ENCODE measurements around the gene CCP110. TPM values are rescaled to one million over a fixed set of nuclear protein-coding genes. Genes with fewer than 3 reads are reported as not detected.

CCP110 gene
- total RNA-seq, 1 experiment from 2014 or later: 42.1 TPM

- H3K4me1 ChIP-seq (ENCODE audit: insufficient read depth, low read length, poor library complexity, severe bottlenecking): peaks cover 20% of the 10 kb centered on the region
- H3K36me3 ChIP-seq (ENCODE audit: insufficient read depth, low read length, poor library complexity, severe bottlenecking): peaks cover 32% of the 10 kb centered on the region
- intact Hi-C loops (cut with micrococcal nuclease; ENCODE audit: unreplicated experiment): loop anchor here (10.0 kb wide), 1 partner anchor 732 kb away; the partner anchor contains the start of gene RPS15A
- no peak for DNase-seq (ENCODE audit: low spot score)
- no peaks in the 10 kb centered on the region for H3K9me3 ChIP-seq (ENCODE audit: low read depth, low read length, poor library complexity, severe bottlenecking)
- ChIA-PET CTCF (no interaction called here), POLR2A (ENCODE audit: low non-redundant PET) (no interaction called here)
- no peak for TF ChIP-seq EZH2 (IDR thresholded peaks at IDR 0.05; ENCODE audit: borderline replicate concordance, low read depth, low read length, poor library complexity, severe bottlenecking)
- no peak for TF ChIP-seq CTCF (conservative IDR thresholded peaks at IDR 0.05; ENCODE audit: low read depth, low read length)
- no TSS peak for BruUV-seq (replicated peaks)
- H3K27me3 ChIP-seq (replicated peaks; ENCODE audit: insufficient read depth, low read depth, low read length, poor library complexity): no peaks in the 10 kb centered on the region
- no peak overlapping the region for H3K4me3 ChIP-seq (ENCODE audit: low read depth, low read length, poor library complexity, severe bottlenecking)
- no peak overlapping the region for H3K27ac ChIP-seq (ENCODE audit: low read depth, low read length, poor library complexity, severe bottlenecking)
These were observed 3.4 kb downstream of the CCP110 start for GRCh38 chr16:19527161-19527560.

GRCh38 chr16:19528666-19529065 lies 4.9 kb downstream of the CCP110 start:
- peaks cover 19% of the 10 kb centered on the region for H3K4me1 ChIP-seq (ENCODE audit: insufficient read depth, low read length, poor library complexity, severe bottlenecking)
- POLR2A ChIA-PET (ENCODE audit: low non-redundant PET): no interaction called here
- no peak for TF ChIP-seq CTCF (conservative IDR thresholded peaks at IDR 0.05; ENCODE audit: low read depth, low read length)
- H3K4me3 ChIP-seq (ENCODE audit: low read depth, low read length, poor library complexity, severe bottlenecking): no peak overlapping the region
- H3K27me3 ChIP-seq (replicated peaks; ENCODE audit: insufficient read depth, low read depth, low read length, poor library complexity): no peaks in the 10 kb centered on the region
- intact Hi-C loops (cut with micrococcal nuclease; ENCODE audit: unreplicated experiment): loop anchor here (10.0 kb wide), 1 partner anchor 734 kb away; the partner anchor contains the start of gene RPS15A
- CTCF ChIA-PET: no interaction called here
- no peak for DNase-seq (ENCODE audit: low spot score)
- H3K27ac ChIP-seq (ENCODE audit: low read depth, low read length, poor library complexity, severe bottlenecking): no peak overlapping the region
- H3K36me3 ChIP-seq (ENCODE audit: insufficient read depth, low read length, poor library complexity, severe bottlenecking): peaks cover 41% of the 10 kb centered on the region
- no TSS peak for BruUV-seq (replicated peaks)
- H3K9me3 ChIP-seq (ENCODE audit: low read depth, low read length, poor library complexity, severe bottlenecking): no peaks in the 10 kb centered on the region

GRCh38 chr16:19532601-19533000 lies 8.9 kb downstream of the CCP110 start:
- H3K36me3 ChIP-seq (ENCODE audit: insufficient read depth, low read length, poor library complexity, severe bottlenecking): peaks cover 66% of the 10 kb centered on the region
- peaks cover 3% of the 10 kb centered on the region for H3K4me1 ChIP-seq (ENCODE audit: insufficient read depth, low read length, poor library complexity, severe bottlenecking)
- POLR2A ChIA-PET (ENCODE audit: low non-redundant PET): no interaction called here
- no peak for DNase-seq (ENCODE audit: low spot score)
- no peaks in the 10 kb centered on the region for H3K27me3 ChIP-seq (replicated peaks; ENCODE audit: insufficient read depth, low read depth, low read length, poor library complexity)
- CTCF ChIA-PET: no interaction called here
- H3K9me3 ChIP-seq (ENCODE audit: low read depth, low read length, poor library complexity, severe bottlenecking): no peaks in the 10 kb centered on the region
- intact Hi-C loops (cut with micrococcal nuclease; ENCODE audit: unreplicated experiment): no loop called here
- H3K4me3 ChIP-seq (ENCODE audit: low read depth, low read length, poor library complexity, severe bottlenecking): no peak overlapping the region
- no peak overlapping the region for H3K27ac ChIP-seq (ENCODE audit: low read depth, low read length, poor library complexity, severe bottlenecking)
- TF ChIP-seq EZH2 (IDR thresholded peaks at IDR 0.05; ENCODE audit: borderline replicate concordance, low read depth, low read length, poor library complexity, severe bottlenecking) (no peak), CTCF (conservative IDR thresholded peaks at IDR 0.05; ENCODE audit: low read depth, low read length) (no peak)
- BruUV-seq (replicated peaks): no TSS peak
